Ascending aorta (tissue), 2 donors: Measurements from ENCODE around the gene SPDYE4. TPM values are rescaled to one million over a fixed set of nuclear protein-coding genes. Genes with fewer than 3 reads are reported as not detected.
A peak's percentile ranks its signal among the peaks of the same experiment; 100 is the strongest.

ENCODE experiments used
- DNase-seq, 2 donors: peaks; one replicate each; pipeline ENCODE4 v3.0.0-alpha.2; 2019; ENCODE audit warnings: low spot score in 2 of 2
- H3K27ac ChIP-seq, 2 donors: fragments of 200-600 bp; sonication (generic); one replicate each; pipeline ENCODE4 v1.5.1; 2016 to 2017; ENCODE audit warnings: mild to moderate bottlenecking in 1 of 2
- H3K27me3 ChIP-seq: fragments of 200-600 bp; sonication (generic); one replicate; pipeline ENCODE4 v1.5.1; 2017
- H3K36me3 ChIP-seq, 2 donors: fragments of 200-600 bp; sonication (generic); one replicate each; pipeline ENCODE4 v1.5.1; 2016
- H3K4me1 ChIP-seq, 2 donors: fragments of 200-600 bp; sonication (generic); one replicate each; pipeline ENCODE4 v1.5.1; 2016 to 2017; ENCODE audit warnings: mild to moderate bottlenecking in 1 of 2
- H3K4me3 ChIP-seq, 2 donors: fragments of 200-600 bp; sonication (generic); one replicate each; pipeline ENCODE4 v1.5.1; 2016 to 2017; ENCODE audit warnings: mild to moderate bottlenecking in 1 of 2
- H3K9me3 ChIP-seq, 2 donors: fragments of 200-600 bp; sonication (generic); one replicate each; pipeline ENCODE4 v1.5.1; 2016
- CTCF ChIP-seq, 3 experiments: fragments of 200-600 bp in 2 of 3; fragments of 450-650 bp in 1 of 3; sonication (generic) in 2 of 3; IDR thresholded peaks; one replicate each; pipeline ENCODE4 v1.5.1; 2016 to 2019; ENCODE audit warnings: antibody characterized with exemption in 3 of 3, mild to moderate bottlenecking in 1 of 3, moderate library complexity in 1 of 3
- intact Hi-C: fragments of 100-400 bp; cut with DNase I; formaldehyde crosslinking; loops from one replicate; pipeline ENCODE4 v1.15.1; 2023
- total RNA-seq: library from RNA; depleted of rRNA; stranded (reverse); fragments of >200 nt; gene quantifications from one replicate; pipeline ENCODE4 v1.1.0, GENCODE V29; 2016

Gene SPDYE4
- total RNA-seq, 1 donor from 2014 or later = not detected

DNA sequence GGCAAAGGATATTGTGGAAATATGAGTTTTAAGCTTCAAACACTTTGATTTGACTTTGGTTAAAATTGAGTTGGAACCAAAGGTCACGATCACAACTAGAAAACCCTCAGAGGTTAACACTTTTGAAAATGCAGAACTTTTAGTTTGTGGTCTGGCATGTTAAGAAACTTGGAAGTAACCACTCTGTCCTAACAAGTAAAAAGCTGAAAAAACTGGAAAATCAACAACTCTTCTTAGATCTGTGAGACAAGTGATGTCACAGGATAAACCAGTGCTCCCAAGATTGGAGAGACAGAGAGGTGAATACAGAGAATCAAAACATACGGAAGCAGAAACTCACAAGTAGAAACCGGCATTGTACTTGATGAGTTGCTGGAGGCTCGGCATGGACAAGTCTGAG, 23.4 kb upstream of the SPDYE4 start:
- H3K9me3 ChIP-seq = no peaks in the 10 kb centered on the region
- no peaks in the 10 kb centered on the region for H3K27me3 ChIP-seq
- no peaks in the 10 kb centered on the region for H3K36me3 ChIP-seq
- intact Hi-C loops = loop anchor here (10.0 kb wide), 1 partner anchor 397 kb away; the partner anchor contains the start of gene RPL26
- no peak for DNase-seq
- H3K27ac ChIP-seq = no peak overlapping the region
- TF ChIP-seq CTCF (IDR thresholded peaks at IDR 0.05) = no peak
- H3K4me3 ChIP-seq = no peak overlapping the region
- peaks cover 0 to 12% of the 10 kb centered on the region in 2 donors for H3K4me1 ChIP-seq

- intact Hi-C loops = no loop called here
- no peak for DNase-seq
- H3K4me3 ChIP-seq = no peak overlapping the region
Measured at GRCh38 chr17:8776881-8777280, 18.5 kb upstream of the SPDYE4 start.

DNA sequence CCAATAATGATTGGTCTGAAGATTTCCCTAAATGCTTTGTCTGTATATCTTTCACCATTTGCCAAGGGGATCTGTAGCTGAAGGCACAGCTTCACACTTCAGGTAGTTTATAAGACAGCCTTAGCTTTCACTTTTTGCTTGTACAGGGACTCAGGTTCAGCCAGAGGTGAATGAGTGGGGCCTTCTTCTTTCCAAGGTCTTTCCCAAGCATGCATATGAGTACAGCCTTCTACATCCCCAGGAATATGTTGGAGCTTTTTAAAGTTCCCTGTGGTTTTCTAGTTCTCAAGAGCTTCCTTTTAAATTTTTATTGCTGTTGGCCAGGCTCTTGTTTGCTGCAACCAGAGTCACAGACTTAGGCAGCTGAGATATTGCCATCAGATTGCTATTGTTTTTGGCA, 17.9 kb upstream of the SPDYE4 start:
- intact Hi-C loops = no loop called here
- no peaks in the 10 kb centered on the region for H3K9me3 ChIP-seq
- no peak for TF ChIP-seq CTCF (IDR thresholded peaks at IDR 0.05)
- DNase-seq = no peak
- no peaks in the 10 kb centered on the region for H3K36me3 ChIP-seq
- H3K27me3 ChIP-seq = no peaks in the 10 kb centered on the region
- H3K4me3 ChIP-seq = no peak overlapping the region
- H3K4me1 ChIP-seq = peaks cover 6 to 18% of the 10 kb centered on the region in 2 donors
- peak overlapping the region; percentile 48 to 60 for H3K27ac ChIP-seq

More at GRCh38 chr17:8776881-8777280, 18.5 kb upstream of the SPDYE4 start:
- Histone ChIP-seq H3K27ac (peak overlapping the region; percentile 48 to 60), H3K9me3 (no peaks in the 10 kb centered on the region), H3K4me1 (peaks cover 6 to 18% of the 10 kb centered on the region in 2 donors), H3K36me3 (no peaks in the 10 kb centered on the region), H3K27me3 (no peaks in the 10 kb centered on the region)
- TF ChIP-seq CTCF (IDR thresholded peaks at IDR 0.05) = no peak

DNA sequence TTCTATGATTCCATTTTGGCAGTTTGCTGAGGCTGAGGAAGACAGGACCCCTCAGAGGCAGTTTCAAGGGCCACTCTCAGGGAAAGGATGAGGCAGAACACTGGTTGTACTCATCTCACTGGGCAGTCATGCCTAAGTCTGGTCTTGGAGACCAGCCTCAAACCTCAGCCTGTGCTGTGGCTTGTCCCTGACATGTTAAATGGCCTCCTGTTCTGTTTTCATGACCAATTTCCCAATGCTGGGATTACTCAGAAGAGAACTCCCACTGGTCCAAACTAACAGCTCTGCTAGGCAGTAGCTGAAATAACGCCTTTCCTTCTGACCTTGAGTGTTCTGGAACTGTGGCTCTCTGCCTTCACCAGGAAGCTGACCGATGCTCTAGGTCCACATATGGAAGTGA, 8.4 kb upstream of the SPDYE4 start:
- H3K36me3 ChIP-seq = no peaks in the 10 kb centered on the region
- intact Hi-C loops = no loop called here
- H3K27me3 ChIP-seq = no peaks in the 10 kb centered on the region
- H3K27ac ChIP-seq = no peak overlapping the region
- H3K4me3 ChIP-seq = no peak overlapping the region
- TF ChIP-seq CTCF (IDR thresholded peaks at IDR 0.05) = no peak
- H3K4me1 ChIP-seq = no peaks in the 10 kb centered on the region
- H3K9me3 ChIP-seq = no peaks in the 10 kb centered on the region
- no peak for DNase-seq

DNA sequence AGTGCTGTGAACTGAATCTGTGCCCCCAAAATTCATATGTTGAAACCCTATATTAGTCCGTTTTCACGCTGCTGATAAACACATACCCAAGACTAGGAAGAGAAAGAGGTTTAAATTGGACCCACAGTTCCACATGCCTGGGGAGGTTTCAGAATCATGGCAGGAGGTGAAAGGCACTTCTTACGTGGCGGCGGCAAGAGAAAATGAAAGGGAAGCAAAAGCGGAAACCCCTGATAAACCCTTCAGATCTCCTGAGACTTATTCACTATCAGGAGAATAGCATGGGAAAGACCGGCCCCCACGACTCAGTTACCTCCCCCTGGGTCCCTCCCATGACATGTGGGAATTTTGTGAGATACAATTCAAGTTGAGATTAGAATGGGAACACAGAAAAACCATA, 3.7 kb upstream of the SPDYE4 start:
- H3K36me3 ChIP-seq = no peaks in the 10 kb centered on the region
- no peak overlapping the region for H3K27ac ChIP-seq
- no peaks in the 10 kb centered on the region for H3K27me3 ChIP-seq
- no peaks in the 10 kb centered on the region for H3K4me1 ChIP-seq
- H3K4me3 ChIP-seq = no peak overlapping the region
- no peaks in the 10 kb centered on the region for H3K9me3 ChIP-seq
- no peak for TF ChIP-seq CTCF (IDR thresholded peaks at IDR 0.05)
- no peak for DNase-seq
- intact Hi-C loops = no loop called here

DNA sequence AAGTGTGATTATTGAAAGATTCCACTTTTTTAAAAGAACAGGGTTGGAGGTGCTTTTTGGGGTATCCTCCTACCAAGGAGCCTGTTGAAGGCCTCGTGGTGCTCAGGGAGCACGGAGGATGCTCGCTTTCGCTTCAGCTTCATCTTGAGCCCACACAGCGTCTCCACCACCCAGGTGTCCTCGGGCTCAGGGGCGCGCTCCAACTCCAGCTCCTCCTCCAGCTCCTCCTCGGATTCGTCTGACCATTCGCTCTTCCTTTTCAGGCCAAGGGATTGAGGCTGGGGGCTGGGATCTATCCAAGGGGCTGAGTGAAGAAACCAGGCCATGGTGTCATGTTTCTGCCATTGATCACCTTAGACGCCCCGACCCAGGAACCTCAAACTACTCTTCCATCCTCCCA, 1.2 kb downstream of the SPDYE4 start:
- Histone ChIP-seq H3K9me3 (no peaks in the 10 kb centered on the region), H3K4me3 (no peak overlapping the region), H3K36me3 (no peaks in the 10 kb centered on the region), H3K27ac (no peak overlapping the region), H3K4me1 (no peaks in the 10 kb centered on the region), H3K27me3 (no peaks in the 10 kb centered on the region)
- DNase-seq = no peak
- TF ChIP-seq CTCF (IDR thresholded peaks at IDR 0.05) = no peak
- intact Hi-C loops = no loop called here
